ENCODE measurements around the gene AP4M1. TPM values are rescaled to one million over a fixed set of nuclear protein-coding genes. Genes with fewer than 3 reads are reported as not detected.

Gene AP4M1
- total RNA-seq, 1 donor from 2014 or later = 6.0 TPM

GRCh38 chr7:100157334-100158228 lies 56.1 kb downstream of the AP4M1 start:
- DNase-seq (ENCODE audit: low spot score) = no peak

Other genes starting within 250 kb of the AP4M1 start
- gene OR2AE1, start 224.6 kb upstream of the AP4M1 start, total RNA-seq (ENCODE audit: insufficient read depth, low replicate concordance) = 0.96 TPM
- 24.6 TPM for gene TRIM4, start 182.1 kb upstream of the AP4M1 start, total RNA-seq (ENCODE audit: insufficient read depth, low replicate concordance)
- gene GJC3, start 172.0 kb upstream of the AP4M1 start, total RNA-seq (ENCODE audit: insufficient read depth, low replicate concordance) = not detected
- 9.9 TPM for gene AZGP1, start 125.6 kb upstream of the AP4M1 start, total RNA-seq (ENCODE audit: insufficient read depth, low replicate concordance)
- 27.7 TPM for gene ZKSCAN1, start 86.0 kb upstream of the AP4M1 start, total RNA-seq (ENCODE audit: insufficient read depth, low replicate concordance)
- 7.0 TPM for gene ZSCAN21, start 51.9 kb upstream of the AP4M1 start, total RNA-seq (ENCODE audit: insufficient read depth, low replicate concordance)
- gene ZNF3, start 19.9 kb upstream of the AP4M1 start, total RNA-seq (ENCODE audit: insufficient read depth, low replicate concordance) = 37.1 TPM
- 19.5 TPM for gene COPS6, start 12.7 kb upstream of the AP4M1 start, total RNA-seq (ENCODE audit: insufficient read depth, low replicate concordance)
- 21.7 TPM for gene MCM7, start 246 bp upstream of the AP4M1 start, total RNA-seq (ENCODE audit: insufficient read depth, low replicate concordance)
- gene TAF6, start 17.7 kb downstream of the AP4M1 start, total RNA-seq (ENCODE audit: insufficient read depth, low replicate concordance) = 22.1 TPM
- gene CNPY4, start 18.0 kb downstream of the AP4M1 start, total RNA-seq (ENCODE audit: insufficient read depth, low replicate concordance) = 33.0 TPM
- 1.9 TPM for gene MBLAC1, start 25.3 kb downstream of the AP4M1 start, total RNA-seq (ENCODE audit: insufficient read depth, low replicate concordance)
- 14.4 TPM for gene LAMTOR4, start 47.3 kb downstream of the AP4M1 start, total RNA-seq (ENCODE audit: insufficient read depth, low replicate concordance)
- gene TRAPPC14, start 57.1 kb downstream of the AP4M1 start, total RNA-seq (ENCODE audit: insufficient read depth, low replicate concordance) = 2.6 TPM
- gene GAL3ST4, start 67.0 kb downstream of the AP4M1 start, total RNA-seq (ENCODE audit: insufficient read depth, low replicate concordance) = 1.2 TPM
- 0.72 TPM for gene GPC2, start 75.7 kb downstream of the AP4M1 start, total RNA-seq (ENCODE audit: insufficient read depth, low replicate concordance)
- 1.9 TPM for gene STAG3, start 76.3 kb downstream of the AP4M1 start, total RNA-seq (ENCODE audit: insufficient read depth, low replicate concordance)
- 0.48 TPM for gene PVRIG, start 118.3 kb downstream of the AP4M1 start, total RNA-seq (ENCODE audit: insufficient read depth, low replicate concordance)
- 1.2 TPM for gene SPDYE3, start 206.1 kb downstream of the AP4M1 start, total RNA-seq (ENCODE audit: insufficient read depth, low replicate concordance)

Data from umbilical cord (tissue), 2 donors.